GM19043 (cell line): ENCODE results near the gene ERAP2.
"Not testable (repeated sequence)": the region's sequence is repeated elsewhere in the genome, so short reads cannot be mapped to it uniquely, and the experiment has no call there.

Source experiments
- ATAC-seq: cut with Tn5 transposase; IDR thresholded peaks from one replicate; pipeline ENCODE4 v1.9.1; 2021; ENCODE audit warnings: low read depth; ENCODE audit not compliant: unreplicated experiment

ERAP2 gene

GRCh38 chr5:96928931-96929708 is 52.8 kb downstream of the ERAP2 start:
- no peak for ATAC-seq

GRCh38 chr5:96930058-96930457 is 53.8 kb downstream of the ERAP2 start:
- ATAC-seq, result no peak

GRCh38 chr5:96930589-96930988 is 54.3 kb downstream of the ERAP2 start:
- ATAC-seq, result no peak

- not testable (repeated sequence) for ATAC-seq
These were observed 54.7 kb downstream of the ERAP2 start for GRCh38 chr5:96931037-96931436.

GRCh38 chr5:96931605-96932004 is 55.3 kb downstream of the ERAP2 start:
- ATAC-seq, result no peak

- no peak for ATAC-seq
These were observed 55.7 kb downstream of the ERAP2 start for GRCh38 chr5:96932026-96932425.

- ATAC-seq, result no peak
These were observed 57.7 kb downstream of the ERAP2 start for GRCh38 chr5:96933764-96934707.

- ATAC-seq, result peak; percentile 55
These were observed 58.6 kb downstream of the ERAP2 start for GRCh38 chr5:96934708-96935558.

- ATAC-seq, result peak; percentile 38
These were observed 59.5 kb downstream of the ERAP2 start, which contains the start of gene LNPEP for GRCh38 chr5:96935559-96936430. Gene LNPEP, plus strand, starts transcription at chr5:96936080. Its CDS starts 76 bp downstream, at chr5:96936156.

- peak; percentile 34 for ATAC-seq
These were observed 60.4 kb downstream of the ERAP2 start for GRCh38 chr5:96936431-96937320.

GRCh38 chr5:96940586-96940985 is 64.3 kb downstream of the ERAP2 start:
- ATAC-seq, result no peak

GRCh38 chr5:96941140-96941539 is 64.8 kb downstream of the ERAP2 start:
- no peak for ATAC-seq

GRCh38 chr5:96942078-96942477 is 65.8 kb downstream of the ERAP2 start:
- no peak for ATAC-seq

- no peak for ATAC-seq
These were observed 66.6 kb downstream of the ERAP2 start for GRCh38 chr5:96942911-96943310.

GRCh38 chr5:96943799-96944198 is 67.5 kb downstream of the ERAP2 start:
- ATAC-seq, result no peak

- ATAC-seq, result no peak
These were observed 69.0 kb downstream of the ERAP2 start for GRCh38 chr5:96945144-96945897.

- ATAC-seq, result no peak
These were observed 70.1 kb downstream of the ERAP2 start for GRCh38 chr5:96946381-96946780.
